HG03520 (cell line): ENCODE data around the gene FAM120AOS.
A peak's percentile ranks its signal among the peaks of the same experiment; 100 is the strongest.

Experiments used
- ATAC-seq: cut with Tn5 transposase; IDR thresholded peaks from one replicate; pipeline ENCODE4 v1.9.1; 2021; ENCODE audit warnings: mild to moderate bottlenecking, moderate library complexity; ENCODE audit not compliant: unreplicated experiment

The FAM120AOS gene

DNA sequence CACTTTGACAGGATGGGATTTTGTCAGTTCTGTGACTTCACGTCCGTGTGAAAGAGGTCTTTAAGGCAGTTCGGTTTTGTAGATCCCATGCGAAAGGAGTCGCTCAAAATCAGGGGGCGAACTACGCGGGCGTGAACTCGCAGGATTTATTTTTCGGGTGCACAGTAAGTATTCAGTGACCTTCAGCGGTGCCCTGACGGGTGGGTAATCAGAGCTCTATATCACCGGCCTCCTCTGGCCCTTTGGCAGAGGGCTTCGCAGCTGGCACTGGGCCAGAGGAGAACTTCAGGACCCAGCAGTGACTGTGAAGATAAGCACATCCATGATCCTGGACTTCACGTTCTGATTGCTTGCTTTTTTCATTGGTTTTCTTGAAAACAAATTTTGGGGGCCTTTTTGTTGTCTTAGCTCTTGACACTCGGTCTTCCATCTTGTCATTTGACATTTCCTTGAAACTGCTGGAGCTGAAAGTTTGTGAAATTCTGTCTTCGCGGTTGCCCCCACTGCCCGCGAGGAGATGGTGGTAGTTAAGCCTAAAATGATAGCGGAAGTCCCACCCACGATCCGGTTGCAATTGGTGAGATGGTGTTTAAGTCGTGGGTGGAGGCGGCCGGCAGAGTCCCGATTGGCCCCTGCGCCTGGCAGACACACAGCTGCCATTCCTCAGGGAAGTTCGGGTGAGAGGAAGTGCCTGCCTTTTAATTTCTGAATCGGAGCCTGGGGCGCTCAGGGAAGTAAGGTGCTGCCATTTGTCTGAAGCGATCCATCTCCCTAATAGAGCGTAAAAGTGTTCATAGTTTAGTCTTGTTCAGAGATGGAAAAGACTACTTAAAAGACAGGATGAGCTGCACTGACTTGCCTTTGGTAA, at the start of gene FAM120AOS:
FAM120AOS (minus strand) TSS at position 535 of the 868 bp plus-strand sequence. CDS start 872 bp downstream, outside the sequence.
- peak; percentile 54 for ATAC-seq

DNA sequence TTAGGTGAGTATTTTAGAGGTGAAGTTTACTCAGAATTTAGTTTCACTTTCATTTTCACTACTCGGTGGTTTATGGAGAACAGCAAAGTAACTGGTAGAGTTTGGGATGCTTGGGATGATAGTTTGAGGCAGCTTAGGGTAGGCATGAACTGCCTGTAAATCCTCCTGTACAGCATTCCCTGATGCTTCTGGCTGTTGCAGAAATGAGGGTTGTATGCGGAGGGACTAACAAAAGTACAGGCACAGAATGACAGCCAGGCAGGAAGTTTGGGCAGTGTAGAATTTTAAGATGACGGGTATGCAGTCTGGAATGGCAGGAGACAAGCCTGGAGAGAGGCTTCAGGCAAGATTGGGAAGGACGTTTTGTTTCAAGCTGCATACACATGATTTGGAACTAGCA, 48.0 kb upstream of the FAM120AOS start:
- no peak for ATAC-seq

DNA sequence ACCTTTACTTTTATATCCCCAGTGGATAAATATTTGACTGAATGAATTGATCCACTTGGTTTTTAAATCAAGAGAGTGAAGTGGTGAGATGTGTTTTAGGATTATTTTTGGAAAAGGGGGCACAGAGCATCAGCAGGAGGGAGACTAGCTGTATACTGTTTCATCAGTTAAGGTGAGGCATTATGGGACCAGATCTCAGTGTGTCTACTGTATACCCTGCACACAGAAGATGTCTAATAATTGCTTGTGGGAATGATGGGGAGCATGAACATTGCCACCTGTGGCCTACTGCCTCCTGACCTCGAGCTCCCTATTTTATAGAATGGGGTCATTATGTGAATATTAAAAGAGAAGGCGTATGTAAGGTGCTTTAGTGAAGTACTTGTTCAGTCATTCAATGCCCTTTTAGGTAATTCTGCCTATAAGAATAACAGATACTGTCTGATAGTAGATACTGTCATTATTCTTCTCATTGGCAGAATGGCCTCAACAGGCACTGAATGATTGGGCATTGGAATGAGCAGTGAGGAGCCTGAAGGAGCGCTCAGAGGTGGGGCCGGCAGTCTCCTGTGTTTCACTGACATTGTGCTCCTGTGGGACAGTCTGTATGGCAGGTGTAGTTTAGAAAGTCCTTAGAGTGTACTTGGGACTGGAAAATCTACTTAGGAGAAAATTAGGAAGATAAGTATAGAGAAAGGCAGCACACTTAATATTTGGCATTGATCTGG, 47.4 kb upstream of the FAM120AOS start:
- ATAC-seq: no peak

DNA sequence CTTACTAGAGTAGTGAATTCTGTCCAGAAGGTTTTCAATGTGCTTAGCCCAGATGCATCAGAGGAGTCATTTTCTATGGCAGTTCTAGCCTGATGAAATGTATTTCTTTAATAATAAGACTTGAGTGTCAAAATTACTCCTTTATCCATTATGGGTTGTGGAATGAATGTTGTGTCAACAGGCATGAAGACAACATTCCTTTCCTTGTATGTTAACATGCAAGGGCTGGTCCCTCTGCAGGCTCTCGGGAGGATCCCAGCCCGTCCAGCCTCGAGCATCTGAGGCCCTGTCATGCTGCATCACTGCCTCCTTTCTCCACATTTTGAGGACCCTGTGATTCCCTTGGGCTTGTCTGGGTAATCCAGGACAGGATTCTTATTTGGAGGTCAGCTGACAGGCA, 42.9 kb upstream of the FAM120AOS start:
- no peak for ATAC-seq

DNA sequence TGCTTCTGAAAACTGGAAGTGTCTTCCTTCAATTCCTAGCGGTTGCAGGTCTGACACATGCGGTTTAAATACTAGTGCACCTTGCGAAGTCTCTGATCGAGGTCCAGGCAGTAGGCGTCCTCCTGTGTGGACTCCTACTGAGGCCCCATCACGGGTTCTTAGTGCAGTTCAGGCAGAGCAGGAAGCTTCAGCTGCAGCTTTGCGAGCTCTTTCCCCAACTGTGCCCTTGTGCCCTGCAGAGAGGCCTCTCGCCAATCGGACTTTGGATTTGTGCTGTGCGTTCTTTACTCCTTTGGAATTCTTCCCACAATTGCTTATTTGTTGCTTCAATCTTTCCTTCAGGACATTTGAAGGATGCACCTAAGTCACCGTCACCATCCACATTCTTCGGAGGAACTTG, 40.6 kb upstream of the FAM120AOS start:
- no peak for ATAC-seq

DNA sequence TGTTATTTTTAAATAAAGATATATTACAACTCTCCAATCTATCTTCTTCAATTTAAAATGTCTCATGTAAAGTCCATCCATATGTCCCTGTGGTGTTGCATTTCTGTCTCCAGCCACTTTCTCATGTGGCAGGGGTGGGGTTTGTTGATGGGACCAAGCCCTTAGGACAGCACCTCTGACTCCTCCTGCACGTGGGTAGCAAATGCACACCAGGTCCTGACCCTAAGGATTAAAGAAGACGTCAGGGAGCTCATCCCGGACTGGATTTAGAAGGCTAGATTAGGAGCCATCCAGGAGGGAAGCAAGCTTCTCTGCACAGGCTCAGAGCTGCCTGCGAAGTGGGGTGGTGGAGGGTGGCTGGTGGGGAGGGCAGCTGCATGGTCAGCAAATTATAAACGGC, 38.9 kb upstream of the FAM120AOS start:
- no peak for ATAC-seq

DNA sequence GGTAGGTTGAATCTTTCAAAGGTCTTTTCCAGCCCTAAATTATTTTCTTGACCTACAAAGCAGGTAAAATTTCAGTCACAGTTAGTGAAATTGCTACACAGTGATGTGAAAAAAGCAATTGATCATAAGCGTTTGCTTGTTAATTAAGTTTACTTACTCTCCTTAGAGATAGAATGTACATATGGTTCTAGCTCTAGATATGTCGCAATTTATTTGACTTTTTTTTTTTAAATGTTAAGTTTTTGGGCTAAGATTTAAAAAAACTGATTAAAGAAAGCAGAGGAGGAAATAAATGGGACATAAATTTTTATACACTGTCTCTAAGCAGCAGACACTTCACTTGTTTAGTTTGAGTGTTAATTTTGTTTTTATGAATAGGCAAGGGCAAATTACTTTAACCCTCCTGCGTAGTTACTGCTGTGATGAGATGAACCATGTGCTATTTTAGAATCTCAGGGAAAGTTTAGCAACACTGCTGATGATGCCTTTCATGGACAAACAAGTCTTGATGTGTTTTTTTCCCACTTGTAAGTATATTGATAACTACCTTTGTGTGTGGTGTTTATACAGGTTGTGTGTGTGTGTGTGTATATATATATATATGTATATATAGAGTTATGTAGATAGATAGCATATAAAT, 38.3 kb upstream of the FAM120AOS start:
- ATAC-seq: no peak

DNA sequence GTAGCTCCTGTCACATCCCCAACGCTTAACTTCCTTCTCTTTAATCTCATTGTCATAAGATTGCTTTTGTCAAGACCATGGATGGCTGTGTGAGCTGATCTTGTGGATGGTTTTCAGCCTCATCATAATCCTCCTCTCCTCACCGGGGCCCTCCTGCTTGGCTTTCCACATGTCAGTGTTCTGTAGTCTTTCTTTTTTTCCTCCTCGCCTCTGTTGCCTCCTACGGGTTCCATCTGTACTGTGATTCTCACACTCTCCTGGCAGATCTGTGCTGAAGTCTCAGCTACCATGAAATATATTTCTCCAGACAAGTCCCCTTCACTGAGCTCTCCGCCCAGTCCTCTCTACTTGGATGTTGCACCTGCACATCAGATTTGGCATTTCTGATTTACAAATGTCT, 34.9 kb upstream of the FAM120AOS start:
- ATAC-seq: no peak

DNA sequence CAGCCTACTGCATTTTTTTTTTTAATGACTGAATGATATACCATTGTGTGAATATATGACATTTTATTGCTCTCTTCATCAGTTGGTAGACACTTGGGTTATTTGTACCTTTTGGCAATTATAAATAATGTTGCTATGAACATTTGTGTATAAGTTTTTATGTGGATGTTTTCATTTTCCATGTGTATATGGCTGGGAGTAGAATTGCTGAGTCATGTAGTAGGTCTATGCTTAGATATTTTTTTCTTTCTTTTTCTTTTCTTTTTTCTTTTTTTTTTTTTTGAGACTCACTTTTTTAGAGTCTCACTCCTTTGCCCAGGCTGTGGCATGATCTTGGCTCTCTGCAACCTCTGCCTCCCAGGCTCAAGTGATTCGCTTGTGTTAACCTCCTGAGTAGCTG, 32.9 kb upstream of the FAM120AOS start:
- no peak for ATAC-seq

DNA sequence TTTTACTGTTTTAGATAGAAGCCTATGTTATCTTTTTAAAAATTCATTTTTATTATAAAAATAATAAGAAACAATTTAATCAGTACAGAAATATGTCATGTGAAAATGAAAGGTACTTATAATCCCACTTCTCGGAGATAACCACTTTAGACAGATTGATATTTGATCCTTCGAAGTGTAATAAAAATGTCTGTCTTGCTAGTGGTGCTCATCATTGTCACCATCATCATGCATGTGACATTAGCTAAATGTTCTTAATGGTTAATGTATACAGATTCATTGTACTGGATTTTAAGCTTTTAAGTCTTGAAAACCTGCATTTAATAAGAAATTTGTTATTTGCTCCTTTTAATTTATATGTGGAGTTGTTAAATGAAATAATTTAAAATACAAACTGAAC, 30.1 kb upstream of the FAM120AOS start:
- no peak for ATAC-seq

DNA sequence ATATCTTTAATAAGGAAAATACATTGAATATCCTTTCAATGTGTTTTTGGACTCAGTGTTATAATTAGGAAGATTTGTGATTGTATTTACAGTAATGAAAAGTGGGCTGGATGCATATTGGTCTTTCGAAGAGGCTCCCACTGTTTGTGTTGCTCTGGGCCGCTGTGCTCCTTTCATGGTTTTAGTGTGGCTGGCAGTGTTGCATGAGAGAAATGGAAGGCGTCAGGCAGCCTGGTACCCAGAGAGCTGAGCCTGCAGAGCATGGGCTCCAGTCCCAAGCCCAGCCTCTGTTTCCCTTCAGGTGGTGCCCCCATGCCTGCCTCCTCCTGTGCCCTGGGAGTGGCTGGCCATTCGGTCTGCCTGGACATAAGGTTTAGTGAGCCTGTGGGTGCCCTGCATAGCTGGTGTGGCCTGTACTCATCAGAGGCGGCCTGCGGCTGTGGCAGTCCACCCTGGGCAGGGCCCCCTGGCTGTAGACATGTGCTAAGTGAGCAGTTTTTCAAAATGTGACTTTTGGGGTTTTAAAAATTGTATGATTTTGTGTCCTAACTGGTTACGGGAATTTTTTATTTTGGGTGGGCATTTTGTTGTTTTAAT, 27.4 kb upstream of the FAM120AOS start:
- ATAC-seq: no peak

DNA sequence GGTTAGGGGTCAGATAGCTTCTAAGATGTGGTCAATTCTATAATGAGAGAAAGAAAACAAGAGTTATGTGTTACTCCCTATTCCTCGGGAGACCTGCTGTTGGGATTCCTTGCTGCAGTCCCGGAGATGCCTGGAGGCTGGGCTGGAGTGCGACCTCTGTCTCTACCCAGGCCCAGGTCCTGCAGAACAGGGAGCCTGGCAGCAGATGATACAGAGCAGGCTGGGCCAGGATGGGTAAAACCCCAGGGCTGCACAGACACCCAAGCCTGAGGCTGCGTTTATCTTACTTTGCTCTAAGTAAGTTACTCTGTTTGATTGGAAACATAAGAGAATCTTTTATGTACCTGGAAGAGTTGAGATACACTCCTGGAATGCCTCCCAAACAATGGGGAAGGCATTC, 26.9 kb upstream of the FAM120AOS start:
- no peak for ATAC-seq

DNA sequence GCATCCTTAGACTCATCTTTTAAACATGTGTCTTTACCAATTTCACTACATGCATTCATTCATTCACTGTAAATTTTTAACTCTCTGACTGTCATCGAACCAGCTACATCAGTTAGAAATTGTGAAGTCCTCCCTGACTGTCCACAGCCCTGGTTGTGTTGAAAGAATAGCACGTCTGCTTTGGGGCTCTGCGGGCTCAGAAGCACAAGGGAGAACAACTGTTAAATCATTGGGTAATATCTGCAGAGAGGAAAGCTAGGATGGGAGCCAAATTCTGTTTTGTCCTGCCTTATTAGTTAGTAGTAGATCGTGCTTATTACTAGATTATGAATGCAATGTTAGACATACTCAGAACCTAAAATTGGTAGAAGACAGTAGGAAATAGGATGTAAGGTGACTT, 26.3 kb upstream of the FAM120AOS start:
- no peak for ATAC-seq

DNA sequence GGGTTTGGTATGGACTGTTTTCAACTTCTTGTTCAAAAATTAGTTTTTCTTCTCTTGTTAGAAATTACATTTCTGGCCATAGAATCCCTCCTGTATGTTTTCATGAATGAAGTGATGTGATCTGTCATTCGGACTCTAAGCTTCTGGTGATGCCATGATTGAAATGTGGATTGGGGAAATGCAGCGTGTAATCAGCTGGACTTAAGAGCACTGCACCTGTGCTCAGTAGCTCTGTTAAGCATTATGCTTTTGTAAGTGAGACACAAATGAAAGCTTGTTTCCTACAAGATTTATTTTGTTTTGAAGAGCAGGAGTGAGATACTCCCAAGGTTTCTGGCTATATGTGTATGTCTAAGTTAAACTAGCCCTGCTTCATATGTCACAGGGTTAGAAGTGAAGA, 24.0 kb upstream of the FAM120AOS start:
- no peak for ATAC-seq

DNA sequence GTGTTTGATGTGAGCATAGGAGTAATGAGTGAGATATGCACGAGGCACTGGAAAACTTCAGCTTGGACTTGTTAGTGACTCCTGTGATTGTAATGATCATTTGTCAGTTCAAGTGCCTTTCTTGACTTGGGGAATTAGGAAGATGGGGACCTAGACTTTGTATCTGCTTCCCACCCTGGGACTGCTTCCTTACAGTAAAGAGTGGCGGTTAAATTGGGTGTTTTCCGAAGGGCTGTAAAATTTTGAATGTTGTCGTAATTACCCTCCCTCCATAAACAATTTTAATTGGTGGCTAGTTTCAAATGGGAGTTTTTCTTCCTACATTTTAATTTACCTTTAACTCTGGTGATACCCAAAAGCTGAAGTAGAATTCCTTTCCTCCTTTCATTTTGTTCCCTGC, 23.5 kb upstream of the FAM120AOS start:
- no peak for ATAC-seq

DNA sequence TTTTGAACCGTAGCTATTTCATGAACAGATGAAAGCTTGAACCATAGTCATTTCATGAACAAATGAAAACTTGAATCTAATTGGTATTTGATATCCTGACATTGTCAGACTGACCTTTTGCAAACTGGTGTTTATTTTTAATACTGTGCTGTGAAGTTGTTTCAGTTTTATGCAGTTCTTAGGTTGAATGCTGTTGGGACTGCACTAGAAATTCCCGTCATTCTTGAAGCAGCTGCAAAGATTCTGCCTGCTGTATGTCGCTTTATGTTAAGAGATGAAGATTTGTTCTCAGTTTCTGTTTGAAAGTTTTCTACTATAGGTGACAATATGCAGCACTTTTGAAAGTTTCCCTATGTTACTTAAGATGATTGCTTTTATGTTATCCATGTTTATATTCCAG, 22.5 kb upstream of the FAM120AOS start:
- no peak for ATAC-seq

DNA sequence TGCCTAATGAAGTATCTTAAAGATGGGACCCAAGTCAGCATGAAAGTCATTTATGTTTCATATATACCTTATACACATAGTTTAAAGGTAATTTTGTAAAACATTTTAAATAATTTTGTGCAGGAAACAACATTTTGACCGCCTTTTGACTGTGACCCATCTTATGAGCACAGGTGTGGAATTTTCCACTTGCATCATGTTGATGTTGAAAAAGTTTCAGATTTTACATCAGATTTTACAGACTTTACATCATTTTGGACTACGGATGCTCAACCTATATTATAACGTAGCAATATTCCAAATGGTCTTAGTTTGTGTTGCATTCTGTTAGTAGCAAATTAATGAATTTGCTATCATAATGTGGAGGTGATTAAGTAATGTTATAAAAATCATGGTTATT, 21.7 kb upstream of the FAM120AOS start:
- no peak for ATAC-seq

DNA sequence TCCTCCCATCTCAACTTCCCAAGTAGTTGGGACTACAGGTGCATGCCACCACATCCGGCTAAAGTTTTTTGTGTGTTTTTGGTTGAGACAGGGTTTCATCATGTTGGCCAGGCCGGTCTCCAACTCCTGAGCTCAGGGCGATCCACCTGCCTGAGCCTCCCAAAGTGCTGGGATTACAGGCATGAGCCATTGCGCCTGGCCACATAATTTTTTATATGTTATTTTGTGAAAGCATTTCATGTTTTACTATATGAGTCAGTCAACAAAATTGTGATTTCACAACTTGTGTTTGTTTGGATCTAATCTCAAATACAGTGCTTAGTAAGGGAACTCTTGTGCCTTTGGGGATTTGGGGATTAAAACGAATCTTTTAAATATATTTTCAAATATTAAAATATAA, 20.0 kb upstream of the FAM120AOS start:
- ATAC-seq: no peak

DNA sequence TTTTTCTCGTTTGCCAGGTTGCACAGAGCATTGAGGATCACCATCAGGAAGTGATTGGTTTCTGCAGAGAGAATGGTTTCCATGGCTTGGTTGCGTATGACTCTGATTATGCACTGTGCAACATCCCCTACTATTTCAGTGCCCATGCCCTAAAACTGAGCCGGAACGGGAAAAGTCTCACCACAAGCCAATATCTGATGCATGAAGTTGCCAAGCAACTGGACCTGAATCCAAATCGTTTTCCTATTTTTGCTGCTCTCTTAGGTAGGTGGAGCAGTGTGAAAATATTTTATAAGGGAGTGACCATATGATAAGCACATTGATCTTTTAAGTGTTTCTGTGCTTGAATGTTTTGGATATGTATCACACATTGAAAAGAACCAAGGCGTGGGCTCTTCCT, 17.7 kb upstream of the FAM120AOS start:
- no peak for ATAC-seq

DNA sequence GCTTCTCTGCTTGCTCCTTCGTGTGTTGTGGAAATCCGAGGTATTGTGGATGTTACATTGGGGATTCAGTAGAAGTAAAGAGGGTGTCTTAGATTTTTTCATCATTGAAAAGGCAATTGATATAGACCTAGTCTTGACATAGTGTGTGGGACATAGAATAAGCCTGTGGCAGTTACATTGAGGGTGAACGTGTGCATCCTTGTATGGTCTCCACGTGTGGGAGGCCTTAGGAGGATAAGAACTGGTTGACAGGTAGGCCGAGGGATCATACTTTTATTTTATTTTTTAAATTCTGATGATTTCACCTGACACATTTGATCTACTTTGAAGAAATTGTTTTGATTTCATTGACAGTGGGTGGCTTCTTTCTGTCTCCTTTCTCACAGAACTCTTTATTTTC, 17.0 kb upstream of the FAM120AOS start:
- ATAC-seq: no peak

DNA sequence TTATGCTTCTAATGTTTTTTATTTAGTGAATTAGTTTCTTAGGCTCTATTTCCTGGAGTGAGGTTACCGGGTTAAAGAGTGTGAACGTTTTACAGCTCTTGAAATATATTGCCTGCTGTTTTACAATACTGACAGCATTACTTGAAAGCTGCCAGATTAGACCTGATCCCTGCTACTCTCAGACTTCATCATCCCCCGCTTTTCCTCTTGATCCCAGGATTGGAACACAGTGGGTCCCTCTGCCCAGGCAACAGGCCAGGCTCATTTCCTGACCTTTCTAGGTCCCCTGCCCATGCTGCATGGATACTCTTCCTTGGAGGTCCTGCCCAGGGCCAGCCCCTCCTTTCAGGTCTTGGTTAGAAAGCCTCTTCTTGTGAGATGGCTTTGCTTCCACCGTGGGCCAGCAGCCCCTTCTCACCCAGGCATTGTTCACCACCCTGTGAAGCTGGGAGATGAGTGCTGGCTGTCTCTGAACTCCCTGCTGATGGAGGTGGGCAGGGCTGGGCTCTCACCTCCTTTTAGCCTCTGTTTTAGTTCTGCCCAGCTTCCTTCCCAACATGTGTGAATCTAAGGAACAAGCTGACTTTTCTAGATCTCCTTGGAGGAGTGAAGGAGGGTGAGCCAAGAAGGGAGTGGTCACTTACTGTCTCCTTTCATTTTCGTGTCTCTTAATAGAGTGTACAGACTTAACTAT, 15.5 kb upstream of the FAM120AOS start:
- ATAC-seq: no peak
